Measurements from ENCODE around the gene LRRC74A. TPM values are rescaled to one million over a fixed set of nuclear protein-coding genes. Genes with fewer than 3 reads are reported as not detected.

The LRRC74A gene
- total and polyA plus RNA-seq, 11 donors, result not detected

DNA sequence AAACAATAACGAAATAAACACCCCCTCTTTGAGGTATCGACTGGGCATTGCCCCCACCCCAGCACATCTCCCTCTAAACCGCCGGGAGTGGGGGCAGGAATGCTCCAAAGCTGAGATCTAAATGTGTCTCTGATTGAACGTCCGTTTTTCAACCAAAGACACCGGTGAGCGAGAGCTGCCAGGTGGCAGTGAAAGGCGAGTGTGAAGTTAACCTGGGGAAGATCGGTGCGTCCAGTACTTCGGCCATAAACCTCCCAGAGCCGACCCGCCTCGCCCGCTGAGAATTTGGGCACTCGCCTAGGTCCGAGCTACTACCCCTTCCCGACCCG, 14.2 kb upstream of the LRRC74A start:
- no peaks in the 10 kb centered on the region for H3K27me3 ChIP-seq
- H3K9me3 ChIP-seq, result no peaks in the 10 kb centered on the region
- intact Hi-C loops (cut with DNase I), result no loop called here
- ATAC-seq, result peak in 2 of 4 donors; percentile 5 to 24
- peaks cover 0 to 31% (median 23%) of the 10 kb centered on the region in 9 donors for H3K36me3 ChIP-seq
- WGBS, 4 donors, result 0 to 2% (median 0%) methylated on average over 9 to 20 of the region's 20 CpGs
- H3K4me3 ChIP-seq, result peak overlapping the region; percentile 62 to 96 (median 80)
- peaks cover 0 to 37% (median 22%) of the 10 kb centered on the region in 12 donors for H3K4me1 ChIP-seq
- H3K27ac ChIP-seq, result peak overlapping the region; percentile 79 to 96 (median 90)
- no peak for TF ChIP-seq POLR2A (IDR thresholded peaks at IDR 0.05)
- TF ChIP-seq, protein P1, sequence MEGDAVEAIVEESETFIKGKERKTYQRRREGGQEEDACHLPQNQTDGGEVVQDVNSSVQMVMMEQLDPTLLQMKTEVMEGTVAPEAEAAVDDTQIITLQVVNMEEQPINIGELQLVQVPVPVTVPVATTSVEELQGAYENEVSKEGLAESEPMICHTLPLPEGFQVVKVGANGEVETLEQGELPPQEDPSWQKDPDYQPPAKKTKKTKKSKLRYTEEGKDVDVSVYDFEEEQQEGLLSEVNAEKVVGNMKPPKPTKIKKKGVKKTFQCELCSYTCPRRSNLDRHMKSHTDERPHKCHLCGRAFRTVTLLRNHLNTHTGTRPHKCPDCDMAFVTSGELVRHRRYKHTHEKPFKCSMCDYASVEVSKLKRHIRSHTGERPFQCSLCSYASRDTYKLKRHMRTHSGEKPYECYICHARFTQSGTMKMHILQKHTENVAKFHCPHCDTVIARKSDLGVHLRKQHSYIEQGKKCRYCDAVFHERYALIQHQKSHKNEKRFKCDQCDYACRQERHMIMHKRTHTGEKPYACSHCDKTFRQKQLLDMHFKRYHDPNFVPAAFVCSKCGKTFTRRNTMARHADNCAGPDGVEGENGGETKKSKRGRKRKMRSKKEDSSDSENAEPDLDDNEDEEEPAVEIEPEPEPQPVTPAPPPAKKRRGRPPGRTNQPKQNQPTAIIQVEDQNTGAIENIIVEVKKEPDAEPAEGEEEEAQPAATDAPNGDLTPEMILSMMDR (IDR thresholded peaks at IDR 0.05), result no peak
- DNase-seq, result no peak

DNA sequence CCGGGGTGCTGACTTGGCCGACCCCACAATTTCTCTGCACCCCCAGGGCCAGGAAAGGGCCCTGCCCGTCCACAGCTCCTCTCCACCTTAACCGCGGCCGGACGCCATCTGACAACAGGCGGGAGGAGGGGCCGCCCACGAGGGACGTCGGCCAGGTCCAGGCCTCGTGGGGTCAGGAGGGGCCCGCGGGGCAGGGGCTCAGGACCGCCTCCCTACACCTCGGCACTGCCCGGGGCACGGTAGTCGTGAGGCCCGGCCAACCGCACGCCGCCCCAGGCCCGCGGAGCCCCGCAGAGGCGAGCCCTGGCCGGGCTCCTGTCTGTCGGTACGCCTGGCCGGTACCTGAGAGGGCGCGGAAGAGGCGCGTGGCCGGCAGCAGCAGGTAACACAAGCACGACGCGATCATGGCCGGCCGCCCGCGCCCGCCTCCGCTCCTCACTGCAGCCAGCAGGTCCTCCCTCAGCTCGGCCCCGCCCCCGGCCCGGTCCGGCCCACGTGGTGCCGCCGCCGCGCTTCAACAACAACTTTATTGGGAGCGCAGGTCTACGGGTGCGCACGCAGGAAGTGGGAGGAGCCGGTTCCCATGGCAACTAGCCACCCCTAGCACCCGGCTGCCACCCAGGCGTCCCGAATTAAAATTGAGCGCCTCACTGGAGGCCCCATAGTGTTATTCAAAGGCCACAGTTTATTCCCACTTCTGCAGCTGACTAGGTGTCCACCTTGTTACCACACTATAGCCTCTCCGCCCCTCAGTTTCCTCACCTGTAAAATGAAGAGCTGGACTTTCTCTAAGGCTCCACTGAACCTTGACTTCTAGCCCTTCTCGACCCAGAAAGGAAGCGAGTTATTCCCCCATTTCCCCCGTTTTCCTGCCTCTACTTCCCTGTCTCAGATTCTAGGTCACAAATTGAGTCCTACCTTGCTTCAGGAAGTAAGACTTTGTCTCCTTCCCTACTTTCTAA, 13.5 kb upstream of the LRRC74A start, which contains the start of gene ANGEL1:
Gene ANGEL1 (minus strand): TSS at position 461 of the 962 bp plus-strand sequence. CDS start 55 bp downstream, at position 406.
- peak in 1 of 2 donors; percentile 91 for TF ChIP-seq POLR2A (IDR thresholded peaks at IDR 0.05)
- TF ChIP-seq, protein P1 (IDR thresholded peaks at IDR 0.05), result no peak
- no peaks in the 10 kb centered on the region for H3K27me3 ChIP-seq
- H3K36me3 ChIP-seq, result peaks cover 0 to 25% (median 17%) of the 10 kb centered on the region in 9 donors
- WGBS, 4 donors, result 4 to 10% (median 7%) methylated on average over 31 to 69 of the region's 69 CpGs
- H3K4me1 ChIP-seq, result peaks cover 0 to 37% (median 22%) of the 10 kb centered on the region in 12 donors
- H3K27ac ChIP-seq, result peak within 1 kb of the TSS; percentile 79 to 96 (median 90)
- H3K4me3 ChIP-seq, result peak within 1 kb of the TSS; percentile 62 to 96 (median 80)
- H3K9me3 ChIP-seq, result no peaks in the 10 kb centered on the region
- intact Hi-C loops (cut with DNase I), result no loop called here
- ATAC-seq (peak; percentile 85 to 94 (median 92)), DNase-seq (peak; percentile 95 to 98 (median 97))

DNA sequence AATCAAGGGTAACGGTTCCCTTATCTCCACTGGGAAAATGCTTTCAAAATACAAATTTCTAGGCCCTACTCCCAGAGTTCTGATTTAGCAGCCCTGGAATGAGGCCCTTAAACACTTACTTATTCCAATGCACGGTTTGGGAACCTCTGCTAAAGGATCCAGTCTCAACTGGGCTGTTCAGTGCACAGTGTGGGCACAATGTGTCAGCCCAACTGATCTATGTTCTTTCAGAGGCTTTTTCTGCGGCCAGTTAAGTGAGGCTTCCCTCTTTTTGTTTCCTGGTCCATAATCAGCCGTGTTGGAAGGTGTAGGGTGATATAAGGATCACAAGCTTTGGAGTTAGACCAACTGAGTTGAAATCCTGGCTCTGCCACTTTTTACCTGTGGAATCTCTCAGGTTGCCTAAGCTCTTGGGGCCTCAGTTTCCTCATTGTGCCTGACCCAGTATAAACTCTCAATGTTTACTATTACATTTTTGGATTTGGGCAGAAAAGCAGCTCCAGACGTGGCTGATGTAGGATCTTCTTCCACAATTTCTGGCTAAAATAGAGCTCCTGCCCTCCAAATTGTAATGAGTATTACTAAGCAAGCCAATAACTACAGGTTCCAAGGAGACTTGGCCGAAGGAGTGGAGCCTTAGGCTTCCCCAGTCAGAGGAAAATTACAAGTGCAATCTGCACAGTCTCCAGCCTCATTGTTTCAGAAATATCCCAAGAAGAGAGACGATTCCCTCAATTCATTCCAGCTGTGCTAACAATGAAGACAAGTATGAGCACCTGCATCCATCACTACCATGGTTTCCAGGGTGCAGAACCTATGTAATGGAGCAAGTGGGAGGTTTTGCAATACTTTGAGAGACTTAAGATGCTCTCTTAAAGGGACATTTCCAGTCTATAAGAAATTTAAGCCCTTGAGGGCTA, 11.2 kb upstream of the LRRC74A start:
- H3K4me3 ChIP-seq, result no peak overlapping the region
- peak overlapping the region in 1 of 12 donors; percentile 33 for H3K27ac ChIP-seq
- 70 to 81% (median 79%) methylated on average over 7 of the region's 7 CpGs for WGBS, 4 donors
- H3K27me3 ChIP-seq, result no peaks in the 10 kb centered on the region
- intact Hi-C loops (cut with DNase I), result no loop called here
- ATAC-seq (no peak), DNase-seq (no peak)
- peaks cover 0 to 2% (median 0%) of the 10 kb centered on the region in 9 donors for H3K36me3 ChIP-seq
- TF ChIP-seq, protein P1 (IDR thresholded peaks at IDR 0.05), result no peak
- TF ChIP-seq POLR2A (IDR thresholded peaks at IDR 0.05), result no peak
- peaks cover 0 to 30% (median 18%) of the 10 kb centered on the region in 12 donors for H3K4me1 ChIP-seq
- no peaks in the 10 kb centered on the region for H3K9me3 ChIP-seq

Measured in heart left ventricle (tissue), 16 donors.